22Rv1 (cell line): ENCODE data around the gene TBC1D22A.

ENCODE experiments used
- ZFX ChIP-seq: fragments of 450-650 bp; IDR thresholded peaks from 2 replicates; pipeline ENCODE4 v1.6.1; 2017; ENCODE audit warnings: antibody characterized with exemption, borderline replicate concordance
- TF ChIP-seq, protein P1 (sequence below): fragments of 450-650 bp; IDR thresholded peaks from 2 replicates; pipeline ENCODE4 v1.5.1; 2017; ENCODE audit warnings: mild to moderate bottlenecking

DNA sequence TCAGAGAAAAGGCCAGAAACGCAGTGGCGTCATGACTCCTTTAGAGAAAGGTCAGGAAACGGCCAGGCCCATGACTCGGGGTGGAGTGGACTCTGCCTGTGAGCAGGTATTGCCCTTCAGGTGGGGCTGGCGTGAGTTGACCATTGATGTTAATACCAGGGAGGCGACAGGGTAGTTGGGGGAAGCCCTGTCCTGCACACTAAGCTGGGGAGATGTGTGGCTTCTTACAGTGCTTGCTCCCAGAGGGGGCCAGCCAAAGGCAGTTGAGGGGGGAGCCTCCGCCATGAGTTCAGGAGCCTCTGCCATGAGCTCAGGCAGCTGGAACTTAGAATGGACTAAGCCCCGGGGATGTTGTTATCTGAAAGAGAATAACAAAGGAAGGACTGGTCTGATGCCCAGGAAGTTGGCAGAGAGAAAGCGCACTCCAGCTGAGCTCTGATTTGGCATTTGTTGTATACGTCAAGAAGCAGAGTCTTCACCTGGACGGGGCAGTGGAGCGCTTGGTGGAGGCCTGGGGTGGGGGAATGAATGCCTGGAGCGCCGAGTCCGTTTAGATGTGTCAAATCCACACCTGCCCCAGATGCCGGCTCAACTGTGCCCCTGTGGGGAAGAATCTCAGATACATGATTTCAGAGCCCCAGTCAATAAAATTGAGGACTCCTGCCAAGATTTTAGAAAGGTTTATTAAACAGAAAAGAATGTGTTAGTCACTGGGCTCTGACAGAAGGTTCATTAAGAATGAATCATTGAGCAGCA, 222.5 kb downstream of the TBC1D22A start:
- TF ChIP-seq, protein P1, sequence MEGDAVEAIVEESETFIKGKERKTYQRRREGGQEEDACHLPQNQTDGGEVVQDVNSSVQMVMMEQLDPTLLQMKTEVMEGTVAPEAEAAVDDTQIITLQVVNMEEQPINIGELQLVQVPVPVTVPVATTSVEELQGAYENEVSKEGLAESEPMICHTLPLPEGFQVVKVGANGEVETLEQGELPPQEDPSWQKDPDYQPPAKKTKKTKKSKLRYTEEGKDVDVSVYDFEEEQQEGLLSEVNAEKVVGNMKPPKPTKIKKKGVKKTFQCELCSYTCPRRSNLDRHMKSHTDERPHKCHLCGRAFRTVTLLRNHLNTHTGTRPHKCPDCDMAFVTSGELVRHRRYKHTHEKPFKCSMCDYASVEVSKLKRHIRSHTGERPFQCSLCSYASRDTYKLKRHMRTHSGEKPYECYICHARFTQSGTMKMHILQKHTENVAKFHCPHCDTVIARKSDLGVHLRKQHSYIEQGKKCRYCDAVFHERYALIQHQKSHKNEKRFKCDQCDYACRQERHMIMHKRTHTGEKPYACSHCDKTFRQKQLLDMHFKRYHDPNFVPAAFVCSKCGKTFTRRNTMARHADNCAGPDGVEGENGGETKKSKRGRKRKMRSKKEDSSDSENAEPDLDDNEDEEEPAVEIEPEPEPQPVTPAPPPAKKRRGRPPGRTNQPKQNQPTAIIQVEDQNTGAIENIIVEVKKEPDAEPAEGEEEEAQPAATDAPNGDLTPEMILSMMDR = no peak
- no peak for TF ChIP-seq ZFX
